HG03280 (cell line): ENCODE data around the gene RXRA.

Experiments used
- ATAC-seq: cut with Tn5 transposase; IDR thresholded peaks from one replicate; pipeline ENCODE4 v1.9.1; 2021; ENCODE audit warnings: mild to moderate bottlenecking, moderate library complexity; ENCODE audit not compliant: unreplicated experiment

Gene RXRA

GRCh38 chr9:134325813-134326723, at the start of gene RXRA:
RXRA (plus strand) TSS chr9:134326455; CDS start chr9:134326632, 177 bp downstream.
- no peak for ATAC-seq

GRCh38 chr9:134278286-134278685, 48.0 kb upstream of the RXRA start:
- ATAC-seq: no peak

GRCh38 chr9:134278974-134279640, 47.1 kb upstream of the RXRA start:
- ATAC-seq: no peak

- ATAC-seq: no peak
Observed at GRCh38 chr9:134282138-134282650, 44.1 kb upstream of the RXRA start.

- no peak for ATAC-seq
Observed at GRCh38 chr9:134283111-134283515, 43.1 kb upstream of the RXRA start.

- no peak for ATAC-seq
Observed at GRCh38 chr9:134283692-134284265, 42.5 kb upstream of the RXRA start.

- ATAC-seq: no peak
Observed at GRCh38 chr9:134284273-134284672, 42.0 kb upstream of the RXRA start.

GRCh38 chr9:134284741-134285140, 41.5 kb upstream of the RXRA start:
- ATAC-seq: no peak

GRCh38 chr9:134285215-134285845, 40.9 kb upstream of the RXRA start:
- no peak for ATAC-seq

- ATAC-seq: no peak
Observed at GRCh38 chr9:134286471-134287245, 39.6 kb upstream of the RXRA start.

GRCh38 chr9:134287591-134288491, 38.4 kb upstream of the RXRA start:
- no peak for ATAC-seq

- ATAC-seq: no peak
Observed at GRCh38 chr9:134288746-134289145, 37.5 kb upstream of the RXRA start.

- no peak for ATAC-seq
Observed at GRCh38 chr9:134289241-134289875, 36.9 kb upstream of the RXRA start.

- ATAC-seq: no peak
Observed at GRCh38 chr9:134290603-134291451, 35.4 kb upstream of the RXRA start.

- ATAC-seq: no peak
Observed at GRCh38 chr9:134291452-134291881, 34.8 kb upstream of the RXRA start.

- no peak for ATAC-seq
Observed at GRCh38 chr9:134291961-134292871, 34.0 kb upstream of the RXRA start.

- no peak for ATAC-seq
Observed at GRCh38 chr9:134293031-134293521, 33.2 kb upstream of the RXRA start.
